Uterus (tissue), 4 donors: ENCODE results near the gene C17orf78. TPM values are rescaled to one million over a fixed set of nuclear protein-coding genes. Genes with fewer than 3 reads are reported as not detected.
A peak's percentile ranks its signal among the peaks of the same experiment; 100 is the strongest.
"Not testable (repeated sequence)": the region's sequence is repeated elsewhere in the genome, so short reads cannot be mapped to it uniquely, and the experiment has no call there.

Experiments used
- DNase-seq, 2 donors: peaks; one replicate each; pipeline ENCODE4 v3.0.0-alpha.2; 2019 to 2020
- H3K27ac ChIP-seq, 2 donors: fragments of 200-600 bp; sonication (generic); 1 replicate in 1 of 2; 2 replicates in 1 of 2; pipeline ENCODE4 v1.5.1; 2016 to 2018
- H3K27me3 ChIP-seq, 2 donors: fragments of 200-600 bp; sonication (generic); one replicate each; pipeline ENCODE4 v1.5.1; 2018 to 2019; ENCODE audit warnings: control low read depth in 1 of 2
- H3K36me3 ChIP-seq, 2 donors: fragments of 200-600 bp; sonication (generic); one replicate each; pipeline ENCODE4 v1.5.1; 2019; ENCODE audit warnings: control low read depth in 1 of 2
- H3K4me1 ChIP-seq, 2 donors: fragments of 200-600 bp; sonication (generic); one replicate each; pipeline ENCODE4 v1.5.1; 2018 to 2019; ENCODE audit warnings: control low read depth in 1 of 2
- H3K4me3 ChIP-seq, 2 donors: fragments of 200-600 bp; sonication (generic); 1 replicate in 1 of 2; 2 replicates in 1 of 2; pipeline ENCODE4 v1.5.1; 2018 to 2019; ENCODE audit warnings: mild to moderate bottlenecking in 1 of 2
- H3K9me3 ChIP-seq, 2 donors: fragments of 200-600 bp; sonication (generic); one replicate each; pipeline ENCODE4 v1.5.1; 2019; ENCODE audit warnings: control low read depth in 1 of 2
- CTCF ChIP-seq, 4 experiments: fragments of 200-600 bp in 2 of 4; fragments of 450-650 bp in 2 of 4; sonication (generic) in 2 of 4; IDR thresholded peaks; one replicate each; pipeline ENCODE4 v1.5.1; 2016 to 2019; ENCODE audit warnings: antibody characterized with exemption in 4 of 4, mild to moderate bottlenecking in 2 of 4, moderate library complexity in 1 of 4
- POLR2A ChIP-seq, 2 donors: fragments of 450-650 bp; IDR thresholded peaks; one replicate each; pipeline ENCODE4 v1.6.1; 2016; ENCODE audit warnings: antibody characterized with exemption in 2 of 2, mild to moderate bottlenecking in 1 of 2, moderate library complexity in 1 of 2
- intact Hi-C: fragments of 100-400 bp; cut with DNase I; formaldehyde crosslinking; loops from one replicate; pipeline ENCODE4 v1.15.1; 2023; ENCODE audit warnings: low total_unique reads
- total RNA-seq, 4 donors: library from RNA; depleted of rRNA in 3 of 4; stranded (reverse); fragments of >200 nt in 3 of 4; gene quantifications; one replicate each; pipeline versions ENCODE4 v1.1.0 to v1.2.4, GENCODE V29; 2014 to 2023
- donor health status: DM: yes; HTN: yes; CAD: no.

C17orf78 gene
- total RNA-seq, 4 donors from 2014 or later = not detected

DNA sequence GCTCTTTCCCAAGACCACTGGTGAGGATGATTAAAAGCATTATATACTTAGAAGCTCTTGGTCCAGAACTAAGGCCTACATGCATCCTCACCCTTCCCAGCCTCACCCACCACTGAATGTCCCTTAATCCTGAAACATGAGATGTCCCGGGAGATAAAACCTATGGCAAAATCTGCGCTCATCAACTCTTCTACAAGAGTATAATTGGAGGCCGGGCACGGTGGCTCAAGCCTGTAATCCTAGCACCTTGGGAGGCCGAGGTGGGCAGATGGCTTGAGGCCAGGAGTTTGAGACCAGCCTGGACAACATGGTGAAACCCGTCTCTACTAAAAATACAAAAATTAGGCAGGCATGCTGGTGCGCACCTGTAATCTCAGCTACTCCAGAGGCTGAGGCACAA lies 17.6 kb downstream of the C17orf78 start:
- Histone ChIP-seq H3K9me3 (no peaks in the 10 kb centered on the region), H3K36me3 (no peaks in the 10 kb centered on the region), H3K27me3 (no peaks in the 10 kb centered on the region), H3K4me3 (no peak overlapping the region), H3K27ac (no peak overlapping the region), H3K4me1 (no peaks in the 10 kb centered on the region)
- TF ChIP-seq CTCF (IDR thresholded peaks at IDR 0.05) (no peak), POLR2A (IDR thresholded peaks at IDR 0.05) (no peak)
- intact Hi-C loops = no loop called here
- DNase-seq = no peak

- Histone ChIP-seq H3K36me3 (no peaks in the 10 kb centered on the region), H3K27me3 (no peaks in the 10 kb centered on the region), H3K4me1 (no peaks in the 10 kb centered on the region), H3K4me3 (no peak overlapping the region), H3K27ac (no peak overlapping the region), H3K9me3 (no peaks in the 10 kb centered on the region)
- TF ChIP-seq CTCF (IDR thresholded peaks at IDR 0.05) = no peak
- no peak for TF ChIP-seq POLR2A (IDR thresholded peaks at IDR 0.05)
- no peak for DNase-seq
- intact Hi-C loops = no loop called here
Observed at GRCh38 chr17:37399265-37399803, 23.5 kb downstream of the C17orf78 start.

GRCh38 chr17:37400505-37400904 lies 24.7 kb downstream of the C17orf78 start:
- Histone ChIP-seq H3K9me3 (no peaks in the 10 kb centered on the region), H3K4me3 (no peak overlapping the region), H3K36me3 (no peaks in the 10 kb centered on the region), H3K27me3 (no peaks in the 10 kb centered on the region), H3K27ac (no peak overlapping the region), H3K4me1 (no peaks in the 10 kb centered on the region)
- TF ChIP-seq POLR2A (IDR thresholded peaks at IDR 0.05) = no peak
- TF ChIP-seq CTCF (IDR thresholded peaks at IDR 0.05) = no peak
- DNase-seq = no peak
- intact Hi-C loops = no loop called here

DNA sequence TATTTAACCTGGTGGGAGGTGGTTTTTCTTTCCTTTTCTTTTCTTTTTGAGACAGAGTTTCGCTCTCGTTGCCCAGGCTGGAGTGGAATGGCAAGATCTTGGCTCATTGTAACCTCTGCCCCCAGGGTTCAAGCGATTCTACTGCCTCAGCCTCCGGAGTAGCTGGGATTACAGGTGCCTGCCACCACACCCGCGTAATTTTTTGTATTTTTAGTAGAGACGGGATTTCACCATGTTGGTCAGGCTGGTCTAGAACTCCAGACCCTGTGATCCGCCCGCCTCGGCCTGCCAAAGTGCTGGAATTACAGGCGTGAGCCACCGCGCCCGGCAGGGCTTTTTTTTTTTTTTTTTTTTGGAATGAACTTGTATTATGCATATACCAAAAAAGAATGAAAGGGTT lies 29.7 kb downstream of the C17orf78 start:
- H3K27ac ChIP-seq, H3K36me3 ChIP-seq, H3K27me3 ChIP-seq, H3K9me3 ChIP-seq, H3K4me1 ChIP-seq, intact Hi-C loops, DNase-seq: not testable (repeated sequence)
- H3K4me3 ChIP-seq = peak overlapping the region; percentile 76 to 84

- Histone ChIP-seq H3K9me3 (no peaks in the 10 kb centered on the region), H3K27me3 (no peaks in the 10 kb centered on the region), H3K36me3 (no peaks in the 10 kb centered on the region), H3K4me3 (peak overlapping the region; percentile 76 to 84), H3K4me1 (no peaks in the 10 kb centered on the region), H3K27ac (peak overlapping the region; percentile 87 to 95)
- DNase-seq = no peak
- intact Hi-C loops = no loop called here
- no peak for TF ChIP-seq POLR2A (IDR thresholded peaks at IDR 0.05)
- TF ChIP-seq CTCF (IDR thresholded peaks at IDR 0.05) = no peak
Observed at GRCh38 chr17:37405955-37406634, 30.3 kb downstream of the C17orf78 start.
